HUES64 (cell line): ENCODE data around the gene PVALB.

Experiments
- H3K27ac ChIP-seq: 2 replicates; pipeline ENCODE4 v1.7.0; 2013; ENCODE audit warnings: low read depth, low read length, inconsistent platforms
- H3K27me3 ChIP-seq: 2 replicates; pipeline ENCODE4 v1.6.1; 2013; ENCODE audit warnings: mild to moderate bottlenecking, low read length; ENCODE audit not compliant: insufficient read depth
- H3K36me3 ChIP-seq: 2 replicates; pipeline ENCODE4 v1.6.1; 2013; ENCODE audit warnings: mild to moderate bottlenecking, low read length; ENCODE audit not compliant: insufficient read depth
- H3K4me1 ChIP-seq: 2 replicates; pipeline ENCODE4 v1.6.1; 2013; ENCODE audit warnings: mild to moderate bottlenecking, low read length, moderate library complexity; ENCODE audit not compliant: insufficient read depth
- H3K4me3 ChIP-seq: 2 replicates; pipeline ENCODE4 v1.5.1; 2013; ENCODE audit warnings: mild to moderate bottlenecking, low read length, moderate library complexity
- H3K9ac ChIP-seq: 2 replicates; pipeline ENCODE4 v1.6.1; 2013; ENCODE audit warnings: mild to moderate bottlenecking, low read depth, low read length
- H3K9me3 ChIP-seq: 2 replicates; pipeline ENCODE4 v1.6.1; 2013; ENCODE audit warnings: low read depth, low read length; ENCODE audit not compliant: insufficient read depth
- WGBS: fragments of 150-250, 120-280 bp; methylation state at CpG from one replicate; pipeline ENCODE4 v1.1.7; 2013; ENCODE audit warnings: missing lambda C conversion rate; 5-methylcytosine and 5-hydroxymethylcytosine counted together

PVALB gene

DNA sequence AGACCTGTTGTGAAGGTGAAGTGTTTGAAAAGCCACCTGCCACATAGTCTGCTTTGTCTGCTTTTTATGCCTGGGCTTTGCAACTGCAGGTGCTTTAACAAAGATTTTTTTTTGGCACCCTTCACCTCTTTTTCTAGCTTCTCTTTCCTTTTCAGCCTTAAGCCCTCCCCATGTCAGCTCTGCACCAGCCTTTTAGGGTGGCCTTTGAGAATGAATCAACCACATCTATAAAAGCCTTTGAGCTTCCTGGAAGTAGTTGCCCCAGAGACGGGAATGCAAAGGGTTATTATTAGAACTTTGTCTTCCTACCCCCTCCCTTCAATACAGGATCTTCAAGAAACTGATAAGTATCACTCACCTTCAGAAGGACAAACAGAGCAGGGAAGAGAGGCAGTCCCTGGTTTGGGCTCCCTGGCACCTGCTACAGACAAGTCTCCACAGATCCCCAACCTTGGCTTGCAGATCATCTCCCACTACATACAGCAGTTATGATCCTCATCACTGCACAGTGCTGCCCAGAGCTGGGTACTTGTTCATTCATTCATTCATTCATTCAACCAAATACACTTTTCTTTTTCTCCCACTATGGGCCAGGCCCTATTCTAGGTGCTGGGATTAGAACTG is 8.0 kb downstream of the PVALB start:
- Histone ChIP-seq H3K27ac (no peak overlapping the region), H3K9me3 (no peaks in the 10 kb centered on the region), H3K4me3 (no peak overlapping the region), H3K4me1 (peaks cover 10% of the 10 kb centered on the region), H3K36me3 (no peaks in the 10 kb centered on the region), H3K27me3 (peaks cover 4% of the 10 kb centered on the region), H3K9ac (no peak overlapping the region)
- 89% methylated on average over 1 of the region's 1 CpG for WGBS

DNA sequence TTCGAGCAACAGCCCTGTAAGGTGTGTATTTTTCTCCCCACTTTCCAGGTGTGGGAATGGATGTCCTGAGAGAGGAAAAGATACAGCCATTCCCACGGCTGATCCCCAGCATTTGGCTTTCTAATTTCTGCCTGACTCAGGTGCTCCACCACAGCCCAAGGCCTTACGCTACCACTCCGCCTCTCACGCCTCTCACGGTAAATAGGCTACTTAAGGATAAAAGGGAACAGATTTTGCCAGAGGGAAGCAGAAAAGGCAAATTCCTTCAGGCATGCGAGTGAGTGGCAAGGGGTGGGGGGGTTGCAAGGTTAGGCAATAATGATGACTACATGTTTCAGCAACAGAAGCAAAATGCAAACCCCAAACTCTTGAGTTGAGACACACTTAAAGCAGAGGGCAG is 9.2 kb downstream of the PVALB start:
- WGBS, result 57% methylated on average over 6 of the region's 7 CpGs
- Histone ChIP-seq H3K9ac (no peak overlapping the region), H3K36me3 (no peaks in the 10 kb centered on the region), H3K27ac (no peak overlapping the region), H3K4me3 (no peak overlapping the region), H3K4me1 (peaks cover 10% of the 10 kb centered on the region), H3K9me3 (no peaks in the 10 kb centered on the region), H3K27me3 (no peaks in the 10 kb centered on the region)

DNA sequence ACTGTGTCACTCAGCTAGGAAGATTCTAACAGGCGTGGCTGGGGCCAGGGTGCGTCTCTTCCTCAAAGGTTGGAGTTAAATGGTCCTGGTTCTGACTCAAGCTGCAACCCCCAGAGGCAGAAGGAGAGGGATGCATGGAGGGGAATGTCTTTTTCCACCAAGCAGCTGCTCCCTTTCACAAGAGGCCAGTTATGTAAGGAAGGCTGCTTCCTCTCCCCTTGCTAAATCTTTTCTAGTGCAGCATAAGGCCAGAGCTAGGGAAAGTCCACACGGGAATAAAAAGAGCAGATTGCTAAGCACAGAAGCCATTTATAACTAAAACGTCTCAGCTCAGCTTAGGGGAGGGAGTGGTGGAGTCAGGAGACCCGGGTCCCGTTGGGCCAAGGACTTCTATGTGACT is 10.0 kb downstream of the PVALB start:
- no peaks in the 10 kb centered on the region for H3K36me3 ChIP-seq
- 80% methylated on average over 6 of the region's 6 CpGs for WGBS
- peaks cover 10% of the 10 kb centered on the region for H3K4me1 ChIP-seq
- H3K4me3 ChIP-seq, result no peak overlapping the region
- no peaks in the 10 kb centered on the region for H3K9me3 ChIP-seq
- H3K27me3 ChIP-seq, result no peaks in the 10 kb centered on the region
- H3K9ac ChIP-seq, result no peak overlapping the region
- H3K27ac ChIP-seq, result no peak overlapping the region

DNA sequence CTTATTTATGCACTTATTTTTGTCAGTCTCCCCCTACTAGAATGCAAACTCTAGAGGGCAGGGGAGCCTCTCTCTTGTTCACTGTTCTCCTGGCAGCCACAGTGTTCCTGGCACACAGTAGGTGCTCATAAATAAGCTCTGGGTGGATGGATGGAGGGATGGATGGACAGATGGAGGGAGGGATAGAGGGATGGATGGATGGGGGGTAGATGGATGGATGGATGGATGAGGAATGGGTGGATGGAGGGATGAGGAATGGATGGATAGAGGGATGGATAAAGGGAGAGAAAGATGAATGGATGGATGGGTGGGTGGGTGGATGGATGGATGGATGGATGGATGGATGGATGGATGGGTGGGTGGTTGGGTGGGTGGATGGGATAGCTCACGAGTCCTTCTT is 13.5 kb downstream of the PVALB start:
- WGBS, result no CpG with 5 or more reads among the region's 1 CpG
- no peak overlapping the region for H3K9ac ChIP-seq
- H3K9me3 ChIP-seq, result no peaks in the 10 kb centered on the region
- H3K27ac ChIP-seq, result no peak overlapping the region
- H3K36me3 ChIP-seq, result no peaks in the 10 kb centered on the region
- H3K4me1 ChIP-seq, result peaks cover 13% of the 10 kb centered on the region
- no peaks in the 10 kb centered on the region for H3K27me3 ChIP-seq
- no peak overlapping the region for H3K4me3 ChIP-seq

- peaks cover 23% of the 10 kb centered on the region; the same call in 1 of the 2 replicates for H3K4me1 ChIP-seq
- H3K27ac ChIP-seq, result no peak overlapping the region
- WGBS, result 87% methylated on average over 11 of the region's 11 CpGs
- H3K9me3 ChIP-seq, result no peaks in the 10 kb centered on the region
- no peaks in the 10 kb centered on the region for H3K27me3 ChIP-seq
- no peak overlapping the region for H3K9ac ChIP-seq
- H3K36me3 ChIP-seq, result no peaks in the 10 kb centered on the region
- H3K4me3 ChIP-seq, result no peak overlapping the region
Observed at GRCh38 chr22:36798674-36799066, 18.2 kb downstream of the PVALB start.

DNA sequence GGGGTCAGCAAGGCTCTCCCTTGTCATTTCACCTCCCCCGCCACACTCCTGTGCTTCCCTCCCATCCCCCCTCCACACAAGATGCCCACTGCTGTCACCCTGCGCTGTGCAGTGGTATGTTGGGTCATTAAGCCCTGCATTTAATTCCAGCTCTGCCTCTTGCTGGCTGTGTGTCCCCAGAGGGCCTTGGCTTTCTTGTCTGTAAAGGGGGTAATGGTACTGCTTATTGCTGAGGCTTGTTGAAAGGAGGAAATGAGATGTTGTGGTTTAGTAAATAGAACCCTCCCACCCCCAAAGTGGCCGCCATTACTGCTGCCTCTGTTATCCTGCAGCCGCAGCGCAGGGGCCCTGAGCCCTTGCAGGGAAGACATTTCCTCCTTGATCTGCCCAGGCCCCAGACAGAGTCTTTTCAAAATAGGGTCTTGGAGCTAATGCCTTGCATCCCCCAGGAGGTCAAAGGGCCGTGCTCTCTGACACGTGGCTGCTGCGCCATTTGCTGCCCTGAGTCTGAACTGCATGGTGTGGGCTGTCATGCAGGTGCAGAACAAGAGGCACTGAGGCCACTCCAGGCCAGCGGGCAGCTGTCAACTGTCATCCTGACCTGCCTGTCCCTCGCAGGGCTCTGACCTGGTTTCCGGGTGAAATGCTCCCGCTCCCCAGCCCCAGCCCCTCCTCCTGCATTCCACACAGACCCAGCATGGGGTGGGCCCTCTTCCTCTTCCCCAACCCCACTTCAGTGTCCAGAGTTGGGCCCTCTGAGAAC is 18.7 kb downstream of the PVALB start:
- Histone ChIP-seq H3K36me3 (no peaks in the 10 kb centered on the region), H3K9ac (no peak overlapping the region), H3K4me1 (peaks cover 23% of the 10 kb centered on the region; the same call in 1 of the 2 replicates), H3K27me3 (no peaks in the 10 kb centered on the region), H3K27ac (no peak overlapping the region), H3K4me3 (no peak overlapping the region), H3K9me3 (no peaks in the 10 kb centered on the region)
- 71% methylated on average over 12 of the region's 12 CpGs for WGBS

DNA sequence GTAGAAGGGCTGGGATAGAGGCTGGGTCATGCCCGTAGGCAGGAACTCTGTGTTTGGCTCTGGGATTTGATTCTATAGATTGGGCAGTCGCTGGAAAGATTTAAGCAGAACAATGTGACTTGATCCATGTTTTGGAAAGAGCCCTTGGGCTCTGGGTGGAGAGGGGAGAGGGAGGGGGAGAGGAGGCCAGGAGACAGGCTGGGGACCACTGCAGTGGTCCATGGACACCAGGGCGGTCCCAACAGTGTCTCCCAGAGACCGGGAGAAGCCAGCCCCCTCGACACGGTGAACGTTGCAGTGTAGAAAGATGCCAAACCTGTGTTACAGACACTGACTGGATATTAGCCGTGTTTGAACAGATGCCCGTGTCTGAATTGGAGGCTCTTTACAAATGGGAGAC is 19.5 kb downstream of the PVALB start:
- no peak overlapping the region for H3K27ac ChIP-seq
- H3K4me3 ChIP-seq, result no peak overlapping the region
- H3K9me3 ChIP-seq, result no peaks in the 10 kb centered on the region
- H3K36me3 ChIP-seq, result no peaks in the 10 kb centered on the region
- H3K4me1 ChIP-seq, result peaks cover 23% of the 10 kb centered on the region; the same call in 1 of the 2 replicates
- H3K9ac ChIP-seq, result no peak overlapping the region
- 81% methylated on average over 9 of the region's 9 CpGs for WGBS
- H3K27me3 ChIP-seq, result no peaks in the 10 kb centered on the region

- Histone ChIP-seq H3K9ac (no peak overlapping the region), H3K4me1 (peaks cover 23% of the 10 kb centered on the region; the same call in 1 of the 2 replicates), H3K27ac (peak overlapping the region; percentile 30; the same call in 1 of the 2 replicates), H3K36me3 (no peaks in the 10 kb centered on the region), H3K4me3 (no peak overlapping the region), H3K27me3 (no peaks in the 10 kb centered on the region), H3K9me3 (no peaks in the 10 kb centered on the region)
- 69% methylated on average over 7 of the region's 7 CpGs for WGBS
Observed at GRCh38 chr22:36796552-36797175, 20.2 kb downstream of the PVALB start.

GRCh38 chr22:36795633-36796032 is 21.2 kb downstream of the PVALB start:
- H3K36me3 ChIP-seq, result no peaks in the 10 kb centered on the region
- H3K4me3 ChIP-seq, result no peak overlapping the region
- H3K27me3 ChIP-seq, result no peaks in the 10 kb centered on the region
- peaks cover 23% of the 10 kb centered on the region; the same call in 1 of the 2 replicates for H3K4me1 ChIP-seq
- no peak overlapping the region for H3K27ac ChIP-seq
- 94% methylated on average over 6 of the region's 7 CpGs for WGBS
- H3K9me3 ChIP-seq, result no peaks in the 10 kb centered on the region
- H3K9ac ChIP-seq, result no peak overlapping the region

GRCh38 chr22:36790648-36791047 is 26.2 kb downstream of the PVALB start:
- Histone ChIP-seq H3K27ac (no peak overlapping the region), H3K36me3 (no peaks in the 10 kb centered on the region), H3K4me3 (no peak overlapping the region), H3K9ac (no peak overlapping the region), H3K9me3 (no peaks in the 10 kb centered on the region), H3K27me3 (no peaks in the 10 kb centered on the region), H3K4me1 (no peaks in the 10 kb centered on the region)
- 76% methylated on average over 7 of the region's 7 CpGs for WGBS

DNA sequence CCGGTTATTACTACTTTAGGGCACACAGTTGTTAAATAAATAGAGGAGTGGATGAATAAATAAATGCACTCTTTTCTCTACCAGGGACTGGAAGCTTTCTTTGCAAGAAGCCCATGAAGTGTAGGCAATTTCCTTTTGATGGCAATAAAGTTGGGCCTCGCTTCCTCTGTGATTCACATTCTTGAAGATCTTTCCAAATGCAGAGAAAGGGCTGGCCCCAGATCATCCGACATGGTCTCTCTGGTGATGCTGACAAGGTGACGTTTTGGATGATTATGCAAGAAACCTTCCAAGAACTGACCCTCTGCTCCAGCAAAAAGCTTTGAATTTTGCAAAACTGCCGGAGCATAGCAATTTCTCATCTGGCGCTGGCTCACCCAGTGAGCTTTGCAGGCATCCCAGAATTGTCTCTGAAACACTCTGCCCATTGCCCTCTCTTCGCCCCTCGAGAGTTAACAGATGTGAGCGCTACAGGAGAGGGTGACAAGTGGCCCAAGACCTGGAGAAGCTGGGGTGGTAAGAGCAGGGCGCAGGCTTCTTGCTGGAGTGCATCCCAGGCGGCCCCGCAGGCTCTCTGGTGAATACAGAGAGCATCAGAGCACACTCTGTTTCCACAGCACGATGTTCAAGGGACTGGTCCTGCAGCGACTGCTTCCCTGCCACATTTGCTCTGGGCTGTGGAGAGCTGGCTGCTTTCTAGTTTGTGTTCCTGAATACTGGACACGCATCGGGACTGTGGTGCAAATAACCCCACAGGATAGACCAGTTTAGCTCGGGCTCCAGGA is 29.4 kb downstream of the PVALB start:
- no peaks in the 10 kb centered on the region for H3K9me3 ChIP-seq
- H3K27me3 ChIP-seq, result peaks cover 5% of the 10 kb centered on the region
- H3K36me3 ChIP-seq, result no peaks in the 10 kb centered on the region
- H3K27ac ChIP-seq, result no peak overlapping the region
- H3K4me3 ChIP-seq, result no peak overlapping the region
- 93% methylated on average over 17 of the region's 17 CpGs for WGBS
- no peak overlapping the region for H3K9ac ChIP-seq
- no peaks in the 10 kb centered on the region for H3K4me1 ChIP-seq
